ENCODE results near the gene FAM131A. TPM values are rescaled to one million over a fixed set of nuclear protein-coding genes. Genes with fewer than 3 reads are reported as not detected.

The FAM131A gene
- total RNA-seq, 6 experiments from 2014 or later: 2.4 to 6.5 (median 3.1) TPM

GRCh38 chr3:184366619-184367289 is 29.4 kb downstream of the FAM131A start:
- H3K4me3 ChIP-seq: no peak overlapping the region
- WGBS (ENCODE audit: insufficient coverage, low coverage, low lambda C conversion rate, missing lambda C conversion rate): 68% methylated on average over 5 of the region's 5 CpGs
- no peaks in the 10 kb centered on the region for H3K9me3 ChIP-seq
- DNase-seq (peak in 1 of 3 donors; percentile 15), ATAC-seq (no peak)
- no peaks in the 10 kb centered on the region for H3K27me3 ChIP-seq
- no peak for TF ChIP-seq CTCF (IDR thresholded peaks at IDR 0.05)
- peaks cover 0 to 13% (median 5%) of the 10 kb centered on the region in 4 donors for H3K36me3 ChIP-seq
- no peak overlapping the region for H3K27ac ChIP-seq
- intact Hi-C loops (cut with DNase I): no loop called here
- H3K4me1 ChIP-seq: peaks cover 0 to 32% (median 15%) of the 10 kb centered on the region in 4 donors

- peak in 1 of 3 donors; percentile 25 for DNase-seq
- Histone ChIP-seq H3K4me3 (no peak overlapping the region), H3K9me3 (no peaks in the 10 kb centered on the region), H3K4me1 (peaks cover 0 to 32% (median 15%) of the 10 kb centered on the region in 4 donors), H3K36me3 (peaks cover 0 to 17% (median 8%) of the 10 kb centered on the region in 4 donors), H3K27me3 (no peaks in the 10 kb centered on the region), H3K27ac (peak overlapping the region in 1 of 3 donors; percentile 42)
- WGBS (ENCODE audit: insufficient coverage, low coverage, low lambda C conversion rate, missing lambda C conversion rate): 80% methylated on average over 8 of the region's 9 CpGs
- no peak for ATAC-seq
- TF ChIP-seq CTCF (IDR thresholded peaks at IDR 0.05) (no peak), POLR2A (IDR thresholded peaks at IDR 0.05) (no peak)
- intact Hi-C loops (cut with DNase I): no loop called here
Observed at GRCh38 chr3:184368116-184368515, 30.7 kb downstream of the FAM131A start.

GRCh38 chr3:184368586-184369183 is 31.3 kb downstream of the FAM131A start:
- Histone ChIP-seq H3K4me1 (peaks cover 0 to 31% (median 15%) of the 10 kb centered on the region in 4 donors), H3K27ac (peak overlapping the region in 2 of 3 donors; percentile 16 to 42), H3K27me3 (no peaks in the 10 kb centered on the region), H3K4me3 (no peak overlapping the region), H3K9me3 (no peaks in the 10 kb centered on the region), H3K36me3 (peaks cover 0 to 22% (median 11%) of the 10 kb centered on the region in 4 donors)
- peak in 2 of 3 donors; percentile 80 to 82 for DNase-seq
- WGBS (ENCODE audit: insufficient coverage, low coverage, low lambda C conversion rate, missing lambda C conversion rate): 34% methylated on average over 2 of the region's 3 CpGs
- intact Hi-C loops (cut with DNase I): no loop called here
- TF ChIP-seq CTCF (IDR thresholded peaks at IDR 0.05) (no peak), POLR2A (IDR thresholded peaks at IDR 0.05) (no peak)
- ATAC-seq: peak; percentile 53 to 88 (median 76)

DNA sequence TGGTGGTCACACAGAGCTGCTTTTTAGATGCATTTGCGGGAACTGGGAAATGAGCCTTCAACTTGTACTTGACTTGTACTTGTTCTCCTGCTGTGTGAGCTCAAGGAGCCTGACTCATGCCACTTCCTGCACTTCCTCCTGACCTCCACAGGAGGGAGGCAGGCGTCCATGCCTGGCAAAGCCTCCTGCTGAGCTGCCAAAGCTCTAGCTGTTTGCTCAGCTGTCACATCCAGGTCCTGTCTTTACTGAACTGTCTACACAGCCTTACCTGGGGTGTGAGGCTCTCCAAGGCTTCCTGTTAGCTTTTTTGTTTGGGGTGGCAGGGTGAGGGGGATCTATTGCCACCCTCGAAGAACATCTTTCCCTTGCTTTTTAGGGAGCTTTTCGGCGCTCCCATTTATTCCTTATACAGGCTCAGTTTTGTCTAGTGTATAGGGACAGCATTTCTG is 34.2 kb downstream of the FAM131A start:
- H3K4me3 ChIP-seq: no peak overlapping the region
- TF ChIP-seq CTCF (IDR thresholded peaks at IDR 0.05) (peak; percentile 92 to 97 (median 96)), POLR2A (IDR thresholded peaks at IDR 0.05) (no peak)
- peaks cover 0 to 22% (median 9%) of the 10 kb centered on the region in 4 donors for H3K4me1 ChIP-seq
- 35% methylated on average over 5 of the region's 5 CpGs for WGBS (ENCODE audit: insufficient coverage, low coverage, low lambda C conversion rate, missing lambda C conversion rate)
- no peak overlapping the region for H3K27ac ChIP-seq
- DNase-seq (peak; percentile 82 to 85 (median 85)), ATAC-seq (peak; percentile 94 to 98 (median 96))
- intact Hi-C loops (cut with DNase I): loop anchor here (10.0 kb wide), 2 partner anchors 93 to 143 kb away; no protein-coding TSS in a partner anchor
- H3K27me3 ChIP-seq: no peaks in the 10 kb centered on the region
- no peaks in the 10 kb centered on the region for H3K9me3 ChIP-seq
- H3K36me3 ChIP-seq: peaks cover 0 to 37% (median 15%) of the 10 kb centered on the region in 4 donors

Measured in right lobe of liver (tissue), 6 donors.